Activated CD4-positive, alpha-beta T cell treated with anti-CD3 and anti-CD28 coated beads, Interleukin-10, Interleukin-2, amounts not matched to agents 100 ng/mL and 50 ng/mL, durations not matched to agents 16 hours and 8 hours (primary cell): ENCODE results near the gene A2ML1.
"Not testable (repeated sequence)": the region's sequence is repeated elsewhere in the genome, so short reads cannot be mapped to it uniquely, and the experiment has no call there.

ENCODE experiments used
- DNase-seq: peaks from one replicate; pipeline ENCODE4 v3.0.0-alpha.2; 2020

Gene A2ML1

DNA sequence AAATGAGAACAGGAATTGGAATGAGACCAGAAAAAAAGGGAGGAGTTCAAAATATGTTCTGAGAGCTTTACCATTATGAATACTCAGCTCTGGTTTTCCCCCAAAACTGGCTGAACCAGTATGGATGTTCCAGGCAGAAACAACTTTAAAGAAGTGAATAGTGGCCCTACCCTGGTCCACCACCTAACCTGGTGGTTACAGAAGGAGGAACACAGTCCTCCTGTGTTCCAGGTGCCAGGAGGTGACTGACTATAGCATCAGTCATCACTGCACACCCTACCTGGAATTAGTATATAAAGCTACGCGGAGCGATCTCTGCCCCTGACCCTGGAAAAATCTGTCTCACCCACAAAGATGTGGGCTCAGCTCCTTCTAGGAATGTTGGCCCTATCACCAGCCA, at the start of gene A2ML1:
A2ML1 (plus strand) TSS at position 324 of the 400 bp plus-strand sequence; CDS start at position 355, 31 bp downstream.
- no peak for DNase-seq

DNA sequence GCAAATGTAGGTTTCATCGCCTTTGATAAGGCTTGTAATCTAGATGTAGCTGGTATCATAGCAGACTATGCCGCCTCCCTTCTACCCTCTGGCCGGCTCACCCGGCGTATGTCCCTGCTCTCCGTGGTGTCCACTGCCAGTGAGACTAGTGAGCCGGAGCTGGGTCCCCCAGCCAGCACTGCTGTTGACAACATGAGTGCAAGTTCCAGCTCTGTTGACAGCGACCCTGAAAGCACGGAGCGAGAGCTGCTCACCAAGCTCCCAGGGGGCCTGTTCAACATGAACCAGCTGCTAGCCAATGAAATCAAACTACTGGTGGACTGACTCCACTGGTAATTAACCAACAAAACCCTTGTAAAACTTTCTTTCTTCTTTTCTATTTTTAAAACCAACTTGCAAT, 49.0 kb upstream of the A2ML1 start:
- no peak for DNase-seq

DNA sequence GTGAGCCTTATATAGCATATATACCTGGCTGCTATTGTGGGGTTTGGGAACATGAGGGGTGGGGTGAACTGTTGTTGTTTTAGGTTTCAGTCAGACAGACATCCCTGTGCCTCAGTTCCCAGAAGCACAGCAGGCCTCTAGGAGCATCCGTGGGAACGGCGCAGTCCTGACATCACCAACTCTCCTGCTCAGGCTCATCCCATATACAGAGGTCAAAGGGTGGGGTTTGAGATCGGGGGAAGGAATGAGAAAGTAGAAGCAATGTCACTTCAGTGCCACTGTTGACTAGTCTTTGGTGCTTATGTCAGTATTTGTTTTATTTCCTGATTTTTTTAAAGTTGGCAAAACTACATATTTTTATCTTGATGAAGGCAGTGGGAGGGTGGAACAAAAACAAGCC, 43.1 kb upstream of the A2ML1 start:
- DNase-seq: no peak

- no peak for DNase-seq
Observed at GRCh38 chr12:8779862-8780261, 42.6 kb upstream of the A2ML1 start.

DNA sequence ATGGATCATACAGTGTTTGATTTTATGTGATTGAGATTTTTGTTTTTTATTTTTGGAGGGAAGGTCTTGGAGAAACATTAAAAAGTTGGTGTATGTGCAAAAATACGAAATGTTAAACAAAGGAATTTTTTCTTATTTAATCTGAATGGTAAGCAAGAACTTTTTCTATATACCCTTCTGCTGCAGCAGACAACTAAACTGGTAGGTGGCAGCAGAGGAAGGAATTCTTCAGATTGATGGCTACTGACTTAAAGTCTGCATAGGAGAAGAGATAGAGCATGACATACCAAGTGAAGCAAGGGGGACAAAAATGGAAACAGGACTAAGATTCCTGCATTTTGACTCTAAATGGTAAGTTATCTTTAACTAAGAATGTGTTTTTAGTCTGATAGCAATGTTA, 42.0 kb upstream of the A2ML1 start:
- DNase-seq: no peak

- DNase-seq: no peak
Observed at GRCh38 chr12:8781381-8782127, 40.9 kb upstream of the A2ML1 start.

DNA sequence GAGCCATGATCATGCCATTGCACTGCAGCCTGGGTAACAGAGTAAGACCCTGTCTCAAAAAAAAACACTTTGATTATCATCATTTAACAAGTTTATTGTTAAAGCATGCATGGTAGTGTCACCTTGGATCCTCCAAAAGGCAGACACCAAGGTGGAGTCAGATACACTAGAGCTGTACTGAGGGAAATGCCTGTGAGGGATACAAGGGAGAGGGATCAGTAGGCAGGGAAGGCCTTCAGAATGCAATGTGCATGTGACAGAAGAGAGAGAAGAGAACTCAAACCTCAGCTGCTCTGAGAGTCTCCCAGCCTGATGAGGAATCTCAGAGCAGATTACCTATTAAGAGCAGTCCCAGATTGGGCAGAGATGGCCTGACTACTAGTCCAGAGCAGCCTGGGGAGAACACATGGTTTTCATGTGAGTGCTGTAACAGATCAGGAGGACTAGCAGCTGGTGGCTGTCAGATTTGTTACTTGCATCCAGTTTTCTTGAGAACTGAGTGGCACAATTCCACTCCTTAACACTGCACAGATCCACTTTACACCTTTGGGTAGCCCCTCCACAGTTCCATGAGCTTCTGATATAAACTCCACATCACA, 38.0 kb upstream of the A2ML1 start:
- no peak for DNase-seq

DNA sequence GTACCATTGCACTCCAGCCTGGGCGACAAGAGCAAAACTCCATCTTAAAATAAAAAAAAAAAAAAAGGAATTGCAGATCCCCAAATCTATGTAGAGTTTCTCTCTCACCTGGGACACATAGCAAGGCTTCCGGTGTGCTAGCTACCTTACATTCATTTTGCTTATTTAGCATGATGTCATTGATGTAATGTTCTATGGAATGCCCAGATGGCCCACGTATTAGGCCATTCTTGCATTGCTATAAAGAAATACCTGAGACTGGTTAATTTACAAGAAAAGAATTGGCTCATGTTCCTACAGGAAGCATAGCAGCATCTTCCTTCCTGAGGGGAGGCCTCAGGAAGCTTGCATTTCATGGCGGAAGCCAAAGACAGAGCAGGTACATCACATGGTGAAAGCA, 36.9 kb upstream of the A2ML1 start:
- no peak for DNase-seq

DNA sequence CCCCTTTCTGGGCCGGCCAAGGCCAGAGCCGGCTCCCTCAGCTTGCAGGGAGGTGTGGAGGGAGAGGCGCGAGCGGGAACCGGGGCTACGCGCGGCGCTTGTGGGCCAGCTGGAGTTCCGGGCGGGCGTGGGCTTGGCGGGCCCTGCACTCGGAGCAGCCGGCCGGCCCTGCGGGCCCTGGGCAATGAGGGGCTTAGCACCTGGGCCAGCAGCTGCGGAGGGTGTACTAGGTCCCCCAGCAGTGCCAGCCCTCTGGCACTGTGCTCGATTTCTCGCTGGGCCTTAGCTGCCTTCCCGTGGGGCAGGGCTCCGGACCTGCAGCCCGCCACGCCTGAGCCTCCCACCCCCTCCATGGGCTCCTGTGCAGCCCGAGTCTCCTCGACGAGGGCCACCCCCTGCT, 35.2 kb upstream of the A2ML1 start:
- not testable (repeated sequence) for DNase-seq

DNA sequence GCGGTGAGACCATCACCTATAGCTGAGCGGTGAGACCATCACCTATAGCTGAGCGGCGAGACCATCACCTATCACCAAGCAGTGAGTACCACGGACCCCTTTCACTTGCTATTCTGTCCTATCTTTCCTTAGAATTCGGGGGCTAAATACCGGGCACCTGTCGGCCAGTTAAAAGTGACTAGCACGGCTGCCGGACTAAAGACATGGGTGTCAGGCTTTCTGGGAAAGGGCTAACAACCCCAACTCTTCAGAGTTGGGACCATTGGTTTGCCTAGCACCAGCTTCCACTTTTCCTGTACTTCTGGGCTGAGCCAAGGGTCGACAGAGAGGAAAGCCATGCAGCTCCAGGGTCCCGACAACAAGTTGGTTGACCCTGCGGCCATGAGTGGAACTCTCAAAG, 33.7 kb upstream of the A2ML1 start:
- not testable (repeated sequence) for DNase-seq

- not testable (repeated sequence) for DNase-seq
Observed at GRCh38 chr12:8789341-8790013, 32.9 kb upstream of the A2ML1 start.

- not testable (repeated sequence) for DNase-seq
Observed at GRCh38 chr12:8793226-8793625, 29.2 kb upstream of the A2ML1 start.

DNA sequence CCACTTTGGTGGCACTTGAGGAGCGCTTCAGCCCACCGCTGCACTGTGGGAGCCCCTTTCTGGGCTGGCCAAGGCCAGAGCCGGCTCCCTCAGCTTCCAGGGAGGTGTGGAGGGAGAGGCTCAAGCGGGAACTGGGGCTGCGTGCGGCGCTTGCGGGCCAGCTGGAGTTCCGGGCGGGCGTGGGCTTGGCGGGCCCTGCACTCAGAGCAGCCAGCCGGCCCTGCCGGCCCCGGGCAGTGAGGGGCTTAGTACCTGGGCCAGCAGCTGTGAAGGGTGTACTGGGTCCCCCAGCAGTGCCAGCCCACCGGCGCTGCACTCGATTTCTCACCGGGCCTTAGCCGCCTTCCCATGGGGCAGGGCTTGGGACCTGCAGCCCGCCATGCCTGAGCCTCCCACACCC, 27.8 kb upstream of the A2ML1 start:
- not testable (repeated sequence) for DNase-seq

DNA sequence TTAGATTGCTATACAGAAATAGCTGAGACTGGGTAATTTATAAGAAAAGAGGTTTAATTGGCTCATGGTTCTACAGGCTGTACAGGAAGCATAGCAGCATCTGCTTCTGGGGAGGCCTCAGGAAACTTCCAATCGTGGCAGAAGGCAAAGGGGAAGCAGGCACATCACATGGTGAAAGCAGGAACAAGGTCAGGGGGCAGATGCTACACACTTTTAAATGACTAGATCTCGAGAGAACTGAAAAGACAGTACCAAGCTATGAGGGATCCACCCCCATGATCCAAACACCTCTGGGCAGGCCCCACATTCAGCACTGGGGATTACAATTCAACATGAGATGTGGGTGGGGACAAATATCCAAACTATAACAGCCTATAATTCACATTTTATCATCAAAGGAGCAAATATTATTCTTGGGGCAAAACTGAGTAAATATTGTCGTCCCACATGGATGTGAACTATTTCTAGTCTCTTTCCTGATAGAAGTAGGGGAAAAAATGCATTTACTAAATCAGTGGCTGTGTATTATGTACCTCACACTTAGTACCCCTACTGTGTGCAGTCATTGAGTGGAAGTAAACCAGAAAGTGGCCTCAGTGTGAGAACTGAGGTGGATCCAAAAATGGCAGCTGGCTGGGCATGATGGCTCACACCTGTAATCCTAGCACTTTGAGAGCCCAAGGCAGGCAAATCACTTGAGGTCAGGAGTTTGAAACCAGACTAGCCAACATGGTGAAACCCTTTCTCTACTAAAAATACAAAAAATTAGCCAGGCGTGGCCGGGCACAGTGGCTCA, 25.4 kb upstream of the A2ML1 start:
- no peak for DNase-seq

- DNase-seq: not testable (repeated sequence)
Observed at GRCh38 chr12:8801213-8801612, 21.2 kb upstream of the A2ML1 start.

DNA sequence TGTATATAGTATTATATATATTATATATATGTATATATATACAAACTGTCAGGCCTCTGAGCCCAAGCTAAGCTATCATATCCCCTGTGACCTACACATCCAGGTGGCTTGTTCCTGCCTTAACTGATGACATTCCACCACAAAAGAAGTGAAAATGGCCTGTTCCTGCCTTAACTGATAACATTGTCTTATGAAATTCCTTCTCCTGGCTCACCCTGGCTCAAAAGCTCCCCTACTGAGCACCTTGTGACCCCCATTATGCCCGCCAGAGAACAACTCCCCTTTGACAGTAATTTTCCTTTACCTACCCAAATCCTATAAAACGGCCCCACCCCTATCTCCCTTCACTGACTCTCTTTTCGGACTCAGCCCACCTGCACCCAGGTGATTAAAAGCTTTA, 17.6 kb upstream of the A2ML1 start:
- DNase-seq: not testable (repeated sequence)

- not testable (repeated sequence) for DNase-seq
Observed at GRCh38 chr12:8805487-8805886, 16.9 kb upstream of the A2ML1 start.

DNA sequence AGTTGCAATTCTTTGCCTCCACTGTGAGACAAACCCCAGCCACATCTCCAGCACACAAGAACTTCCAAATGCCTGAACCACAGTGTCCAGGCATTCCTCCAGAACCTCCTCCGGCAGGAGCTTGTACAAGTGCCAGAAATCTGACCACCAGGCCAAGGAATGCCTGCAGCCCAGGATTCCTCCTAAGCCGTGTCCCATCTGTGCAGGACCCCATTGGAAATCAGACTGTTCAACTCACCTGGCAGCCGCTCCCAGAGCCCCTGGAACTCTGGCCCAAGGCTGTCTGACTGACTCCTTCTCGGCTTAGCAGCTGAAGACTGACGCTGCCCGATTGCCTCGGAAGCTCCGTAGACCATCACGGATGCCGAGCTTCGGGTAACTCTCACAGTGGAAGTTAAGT, 15.3 kb upstream of the A2ML1 start:
- not testable (repeated sequence) for DNase-seq

DNA sequence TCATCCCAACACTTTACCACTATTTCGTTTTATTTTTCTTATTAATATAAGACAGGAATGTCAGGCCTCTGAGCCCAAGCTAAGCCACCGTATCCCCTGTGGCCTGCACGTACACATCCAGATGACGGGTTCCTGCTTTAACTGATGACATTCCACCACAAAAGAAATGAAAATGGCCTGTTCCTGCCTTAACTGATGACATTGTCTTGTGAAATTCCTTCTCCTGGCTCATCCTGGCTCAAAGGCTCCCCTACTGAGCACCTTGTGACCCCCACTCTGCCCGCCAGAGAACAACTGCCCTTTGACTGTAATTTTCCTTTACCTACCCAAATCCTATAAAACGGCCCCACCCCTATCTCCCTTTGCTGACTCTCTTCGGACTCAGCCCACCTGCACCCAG, 12.3 kb upstream of the A2ML1 start:
- not testable (repeated sequence) for DNase-seq

DNA sequence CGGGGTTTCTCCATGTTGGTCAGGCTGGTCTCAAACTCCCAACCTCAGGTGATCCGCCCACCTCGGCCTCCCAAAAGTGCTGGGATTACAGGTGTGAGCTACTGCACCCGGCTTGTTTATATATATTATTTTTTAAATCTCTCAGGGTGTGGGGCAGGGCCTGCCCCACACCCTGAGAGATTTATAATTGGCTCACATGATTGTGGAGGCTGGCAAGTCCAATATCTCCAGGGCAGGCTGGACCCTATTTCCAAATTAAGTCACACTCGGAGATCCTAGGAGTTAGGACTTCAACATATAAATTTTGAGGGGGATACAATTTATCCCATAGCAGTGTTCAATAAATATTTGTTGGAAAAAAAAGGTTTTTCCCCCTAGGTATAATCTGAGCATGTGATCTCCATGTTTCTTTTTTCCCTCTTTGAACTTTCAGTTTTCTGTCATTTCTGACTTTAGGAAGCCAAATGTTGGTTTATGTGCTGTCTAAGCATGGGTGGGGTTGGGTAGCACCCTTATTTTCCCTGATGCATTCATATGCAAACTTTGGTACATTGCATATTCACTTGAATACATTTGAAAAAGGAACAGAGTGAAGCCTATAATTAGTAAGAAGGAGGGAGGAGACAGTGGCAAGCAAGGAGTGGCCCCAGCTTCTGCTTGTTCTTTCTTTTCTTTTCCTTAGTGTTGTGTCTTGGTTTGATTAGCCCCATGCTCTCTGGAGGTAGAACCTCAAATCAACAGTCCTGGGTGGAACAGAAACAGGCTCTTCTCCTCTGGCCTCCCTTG, 8.7 kb upstream of the A2ML1 start:
- no peak for DNase-seq

DNA sequence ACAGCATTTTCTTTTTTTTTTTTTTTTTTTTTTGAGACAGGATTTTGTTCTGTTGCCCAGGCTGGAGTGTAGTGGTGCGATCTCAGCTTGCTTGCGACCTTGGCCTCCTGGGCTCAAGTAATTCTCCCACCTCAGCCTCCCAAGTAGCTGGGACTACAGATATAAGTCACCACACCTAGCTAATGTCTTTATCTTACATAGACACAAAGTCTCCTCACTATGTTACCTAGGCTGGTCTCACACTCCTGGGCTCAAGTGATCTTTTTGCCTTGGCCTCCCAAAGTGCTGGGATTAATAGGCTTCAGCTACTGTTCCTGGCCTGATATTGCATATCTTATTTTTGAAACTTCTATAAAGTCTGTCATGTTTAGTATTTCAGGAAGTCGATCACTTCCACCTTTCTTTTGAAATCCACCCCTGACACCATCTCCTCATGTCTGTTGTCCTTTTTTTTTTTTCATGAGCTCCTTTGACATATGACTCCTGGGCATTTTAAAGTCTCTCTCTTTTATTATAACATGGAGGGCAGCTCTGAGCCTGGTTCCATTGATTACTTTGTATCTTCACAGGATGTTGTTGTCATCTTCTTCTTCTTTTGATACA, 5.9 kb upstream of the A2ML1 start:
- no peak for DNase-seq

- no peak for DNase-seq
Observed at GRCh38 chr12:8817856-8818255, 4.6 kb upstream of the A2ML1 start.
